GM19240 (cell line): ENCODE results near the gene ERO1B.

Source experiments
- DNase-seq: peaks from one replicate; pipeline ENCODE4 v3.0.0; 2011; ENCODE audit warnings: low spot score; ENCODE audit not compliant: insufficient read length

The ERO1B gene

GRCh38 chr1:236253918-236254637 lies 27.7 kb downstream of the ERO1B start:
- DNase-seq = no peak

GRCh38 chr1:236253119-236253518 lies 28.6 kb downstream of the ERO1B start:
- no peak for DNase-seq

GRCh38 chr1:236251587-236251986 lies 30.2 kb downstream of the ERO1B start:
- no peak for DNase-seq

- DNase-seq = no peak
Measured at GRCh38 chr1:236247286-236247685, 34.5 kb downstream of the ERO1B start.

- DNase-seq = no peak
Measured at GRCh38 chr1:236242568-236242967, 39.2 kb downstream of the ERO1B start.

- DNase-seq = no peak
Measured at GRCh38 chr1:236240675-236241074, 41.1 kb downstream of the ERO1B start.

GRCh38 chr1:236239092-236239585 lies 42.6 kb downstream of the ERO1B start:
- no peak for DNase-seq

GRCh38 chr1:236235116-236235515 lies 46.6 kb downstream of the ERO1B start:
- no peak for DNase-seq

- no peak for DNase-seq
Measured at GRCh38 chr1:236228411-236228810, 53.3 kb downstream of the ERO1B start.

- no peak for DNase-seq
Measured at GRCh38 chr1:236222632-236223031, 59.1 kb downstream of the ERO1B start.

- no peak for DNase-seq
Measured at GRCh38 chr1:236220473-236220872, 61.3 kb downstream of the ERO1B start.

GRCh38 chr1:236214761-236215160 lies 67.0 kb downstream of the ERO1B start:
- DNase-seq = no peak

- DNase-seq = no peak
Measured at GRCh38 chr1:236213534-236213933, 68.2 kb downstream of the ERO1B start.

- no peak for DNase-seq
Measured at GRCh38 chr1:236211815-236212214, 69.9 kb downstream of the ERO1B start.

GRCh38 chr1:236209713-236210112 lies 72.0 kb downstream of the ERO1B start:
- no peak for DNase-seq

GRCh38 chr1:236209185-236209584 lies 72.6 kb downstream of the ERO1B start:
- DNase-seq = no peak

GRCh38 chr1:236207569-236207968 lies 74.2 kb downstream of the ERO1B start:
- DNase-seq = no peak

- no peak for DNase-seq
Measured at GRCh38 chr1:236207121-236207520, 74.6 kb downstream of the ERO1B start.

- no peak for DNase-seq
Measured at GRCh38 chr1:236206548-236206947, 75.2 kb downstream of the ERO1B start.

- no peak for DNase-seq
Measured at GRCh38 chr1:236204656-236205055, 77.1 kb downstream of the ERO1B start.

- no peak for DNase-seq
Measured at GRCh38 chr1:236204039-236204438, 77.7 kb downstream of the ERO1B start.

GRCh38 chr1:236201786-236202185 lies 80.0 kb downstream of the ERO1B start:
- DNase-seq = no peak

- no peak for DNase-seq
Measured at GRCh38 chr1:236200925-236201324, 80.8 kb downstream of the ERO1B start.
